Left renal cortex interstitium (tissue), 4 donors: ENCODE results near the gene ZNF215. TPM values are rescaled to one million over a fixed set of nuclear protein-coding genes. Genes with fewer than 3 reads are reported as not detected.
"Not testable (repeated sequence)": the region's sequence is repeated elsewhere in the genome, so short reads cannot be mapped to it uniquely, and the experiment has no call there.

Source experiments
- DNase-seq, 4 donors: peaks; one replicate each; pipeline ENCODE4 v3.0.0-alpha.2; 2013; ENCODE audit warnings: low read depth in 4 of 4, low spot score in 2 of 4, missing footprints in 1 of 4
- polyA plus RNA-seq, 4 donors: library from polyadenylated mRNA; unstranded; fragments of 120-200 nt; gene quantifications; one replicate each; pipeline ENCODE4 v1.2.1, GENCODE V29; 2013; ENCODE audit not compliant: insufficient read length in 4 of 4

ZNF215 gene
- polyA plus RNA-seq, 4 donors, result 2.2 to 4.5 (median 3.6) TPM

DNA sequence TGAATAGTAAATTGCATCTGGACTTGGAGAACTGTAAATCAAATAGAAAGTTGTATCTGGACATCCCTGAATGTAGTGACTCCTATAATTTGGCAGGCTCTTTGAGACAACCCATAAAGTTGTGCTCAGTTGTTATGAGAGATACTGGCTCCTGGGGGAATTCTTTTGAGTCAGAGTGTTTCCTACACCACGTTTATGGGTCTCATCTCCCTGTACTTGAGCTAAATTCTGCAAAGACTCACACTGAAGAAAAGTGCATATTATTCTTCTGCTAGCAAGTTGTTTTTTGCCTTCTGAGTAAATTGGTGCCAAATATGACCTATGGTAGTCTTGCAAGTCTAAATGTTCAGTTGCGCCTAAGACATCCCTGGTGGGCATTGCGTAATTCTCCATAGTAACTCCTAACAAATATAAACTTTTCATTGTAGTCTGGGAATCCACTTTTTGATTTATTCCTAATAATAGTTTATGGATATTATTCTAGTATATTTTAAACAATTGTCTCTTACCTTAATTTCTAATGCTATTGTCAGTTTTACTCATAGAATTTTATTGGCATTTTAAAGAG lies 5.0 kb downstream of the ZNF215 start:
- no peak for DNase-seq

DNA sequence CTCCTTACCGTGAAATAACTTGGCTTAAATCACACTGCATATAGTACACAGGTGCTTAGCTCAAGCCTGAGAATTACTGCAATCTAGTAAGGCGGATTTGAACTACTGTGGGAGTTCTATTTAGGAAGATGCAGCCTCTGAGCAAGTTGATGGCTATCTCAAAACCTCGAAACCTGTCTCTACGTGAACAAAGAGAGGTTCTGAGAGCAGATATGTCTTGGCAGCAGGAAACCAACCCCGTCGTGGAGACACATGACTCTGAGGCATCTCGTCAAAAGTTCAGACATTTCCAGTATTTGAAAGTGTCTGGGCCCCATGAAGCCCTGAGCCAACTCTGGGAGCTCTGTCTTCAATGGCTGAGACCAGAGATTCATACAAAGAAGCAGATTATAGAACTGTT lies 5.9 kb downstream of the ZNF215 start:
- no peak for DNase-seq

DNA sequence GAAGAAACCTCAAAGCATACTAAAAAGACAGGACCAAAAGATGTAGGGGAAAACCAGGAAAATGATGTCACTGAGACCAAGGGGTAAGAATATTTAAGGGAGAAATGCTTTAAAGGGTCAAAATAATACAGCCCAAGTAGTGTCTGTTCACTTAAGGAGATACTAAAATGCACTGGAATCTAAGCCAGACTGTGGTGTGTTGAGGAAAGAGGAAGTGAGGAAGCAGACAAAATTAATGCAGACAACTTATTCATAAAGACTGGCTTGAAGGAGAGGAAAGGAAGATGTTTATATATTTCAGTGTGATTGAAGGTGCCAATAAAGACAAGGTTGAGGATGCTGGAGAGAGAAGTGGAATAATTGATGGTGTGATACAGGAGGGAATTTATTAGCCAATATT lies 15.7 kb downstream of the ZNF215 start:
- no peak for DNase-seq

DNA sequence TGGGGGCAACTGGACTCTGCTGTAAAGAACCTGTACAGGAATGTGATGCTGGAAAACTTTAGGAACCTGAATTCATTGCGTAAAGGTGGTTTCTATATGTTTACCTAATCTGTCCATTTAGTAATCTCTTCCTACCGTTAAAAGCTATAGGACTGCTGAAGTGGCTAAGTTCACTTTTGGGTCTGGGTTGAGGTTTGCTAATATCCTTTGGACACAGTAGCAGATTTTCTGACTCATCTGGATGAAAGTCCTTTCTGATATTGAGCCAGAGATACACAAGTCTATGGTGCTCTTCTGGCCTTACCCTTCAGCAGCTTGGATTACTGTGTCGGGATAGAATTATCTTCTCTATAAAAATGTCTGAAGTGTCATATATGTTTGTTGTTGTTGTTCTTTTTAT lies 16.9 kb downstream of the ZNF215 start:
- no peak for DNase-seq

DNA sequence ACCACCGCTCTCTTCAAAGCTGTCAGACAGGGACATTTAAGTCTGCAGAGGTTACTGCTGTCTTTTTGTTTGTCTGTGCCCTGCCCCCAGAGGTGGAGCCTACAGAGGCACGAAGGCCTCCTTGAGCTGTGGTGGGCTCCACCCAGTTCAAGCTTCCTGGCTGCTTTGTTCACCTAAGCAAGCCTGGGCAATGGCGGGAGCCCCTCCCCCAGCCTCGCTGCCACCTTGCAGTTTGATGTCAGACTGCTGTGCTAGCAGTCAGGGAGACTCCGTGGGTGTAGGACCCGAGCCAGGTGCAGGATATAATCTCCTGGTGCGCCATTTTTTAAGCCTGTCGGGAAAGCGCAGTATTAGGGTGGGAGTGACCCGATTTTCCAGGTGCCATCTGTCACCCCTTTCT lies 28.0 kb downstream of the ZNF215 start:
- not testable (repeated sequence) for DNase-seq

DNA sequence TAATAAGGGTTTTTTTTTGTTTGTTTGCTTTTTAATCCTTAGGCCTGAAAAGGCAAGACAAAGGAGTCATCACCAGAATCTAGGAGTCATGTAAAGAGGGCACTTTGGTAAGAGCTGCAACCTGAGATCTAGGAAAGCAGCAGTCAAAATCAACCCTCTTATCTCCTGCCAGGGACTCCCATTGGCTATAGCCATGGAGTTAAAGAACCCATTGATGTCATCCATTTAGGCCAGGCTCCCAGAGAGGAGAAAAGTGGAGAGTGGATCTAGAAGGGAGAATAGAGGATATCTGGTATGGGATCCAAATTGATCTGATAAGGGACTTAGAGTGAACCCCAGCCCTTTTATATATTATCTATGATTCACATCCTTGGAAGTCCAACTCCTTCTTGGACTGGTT lies 35.9 kb downstream of the ZNF215 start:
- DNase-seq, result no peak

DNA sequence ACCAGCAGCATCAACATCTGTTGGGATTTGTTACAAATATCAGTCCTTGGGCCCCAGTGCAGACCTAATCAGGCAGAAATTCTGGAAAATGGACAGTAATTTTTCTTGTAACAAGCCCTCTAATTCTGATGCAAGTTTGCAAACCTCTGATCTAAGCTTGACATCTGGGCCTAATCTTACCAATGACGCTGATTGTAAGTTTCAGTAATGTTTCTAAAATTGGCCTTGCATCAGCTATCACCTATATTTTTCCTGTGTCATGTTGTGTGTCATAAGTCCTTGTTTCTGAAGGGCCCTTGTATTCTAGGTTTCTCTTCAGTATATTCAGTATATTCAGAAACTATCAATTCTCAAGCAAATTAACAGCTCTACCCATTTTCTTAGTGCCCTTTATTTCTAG lies 36.4 kb downstream of the ZNF215 start:
- no peak for DNase-seq

DNA sequence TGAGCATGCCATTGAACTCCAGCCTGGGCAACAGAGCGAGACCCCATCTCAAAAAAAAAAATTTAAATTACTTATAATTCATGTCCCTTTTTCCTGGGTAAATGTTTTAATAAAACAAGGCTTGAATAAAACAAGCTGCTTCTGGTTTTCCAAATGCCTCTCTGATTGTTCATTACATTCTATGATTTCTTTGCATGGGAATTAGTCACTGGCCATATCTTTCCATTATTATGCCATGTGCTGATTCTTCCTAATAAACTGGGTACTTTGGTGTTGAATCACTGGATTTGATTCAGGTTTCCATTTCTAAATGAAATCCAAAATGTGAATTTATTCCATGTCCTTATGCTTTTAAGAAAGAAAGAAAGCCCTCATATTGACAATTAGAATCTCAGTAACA lies 42.6 kb downstream of the ZNF215 start:
- no peak for DNase-seq

DNA sequence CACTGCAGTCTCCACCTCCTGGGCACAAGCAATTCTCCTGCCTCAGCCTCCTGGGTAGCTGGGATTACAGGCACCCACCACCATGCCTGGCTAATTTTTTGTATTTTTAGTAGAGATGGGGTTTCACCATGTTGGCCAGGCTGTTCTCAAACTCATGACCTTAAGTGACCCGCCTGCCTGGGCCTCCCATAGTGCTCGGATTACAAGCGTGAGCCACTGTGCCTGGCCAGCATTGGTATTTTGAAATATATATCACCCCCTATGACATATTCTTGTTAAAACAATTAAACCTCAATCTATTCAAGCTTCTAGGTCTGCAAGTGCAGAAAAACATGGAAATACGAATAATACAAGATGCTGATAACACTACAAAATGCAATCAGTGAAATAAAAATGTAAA lies 43.6 kb downstream of the ZNF215 start:
- DNase-seq, result not testable (repeated sequence)

DNA sequence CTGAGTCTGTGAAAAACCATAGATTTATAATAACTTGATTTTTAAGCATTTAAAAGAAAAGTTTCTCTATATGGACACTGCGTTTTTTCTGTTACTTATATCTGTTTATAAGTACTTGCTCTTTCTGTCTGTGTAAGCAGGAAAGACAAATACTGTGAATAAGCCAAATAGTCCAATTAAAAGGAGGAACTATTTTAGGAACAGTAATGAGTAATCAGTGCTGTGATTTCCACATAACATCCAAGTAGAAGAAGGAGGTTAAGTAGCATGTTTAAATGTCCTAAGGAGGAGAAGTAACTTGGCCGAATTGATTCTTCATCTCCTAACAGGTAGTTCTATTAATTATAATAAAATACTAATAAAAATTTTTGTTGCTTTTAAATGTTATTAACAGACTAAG lies 53.1 kb downstream of the ZNF215 start:
- DNase-seq, result no peak

DNA sequence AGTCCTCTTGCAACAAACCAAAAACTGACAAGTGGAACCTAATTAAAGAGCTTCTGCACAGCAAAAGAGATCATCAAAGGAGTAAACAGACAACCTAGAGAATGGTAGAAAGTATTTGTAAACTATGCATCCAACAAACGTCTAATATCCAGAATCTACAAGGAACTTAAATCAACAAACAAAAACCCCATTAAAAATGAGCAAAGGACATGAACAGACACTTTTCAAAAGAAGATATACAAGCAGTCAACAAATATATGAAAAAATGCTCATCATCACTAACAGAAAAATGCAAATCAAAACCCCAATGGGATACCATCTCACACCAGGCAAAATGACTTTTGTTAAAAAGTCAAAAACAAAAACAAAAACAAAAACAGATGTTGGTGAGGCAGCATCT lies 60.3 kb downstream of the ZNF215 start:
- DNase-seq, result no peak

DNA sequence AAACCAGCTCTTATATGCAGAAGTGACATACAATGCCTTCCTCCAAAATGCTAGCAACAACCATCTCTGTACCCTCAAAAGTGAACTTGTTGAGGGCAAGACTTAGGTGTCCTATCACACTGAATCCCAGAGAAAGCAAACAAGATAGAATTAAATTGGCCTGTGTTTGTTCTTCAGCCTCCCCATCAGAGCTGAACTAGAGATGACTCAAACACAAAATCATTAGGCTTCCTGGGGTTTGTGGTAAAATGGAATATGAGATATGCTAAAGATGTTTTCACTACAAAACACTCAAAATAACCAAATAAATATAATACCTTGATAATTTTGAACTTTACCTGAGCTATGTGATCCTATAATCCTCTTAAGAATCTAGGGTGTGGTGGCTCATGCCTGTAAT lies 62.3 kb downstream of the ZNF215 start:
- no peak for DNase-seq

DNA sequence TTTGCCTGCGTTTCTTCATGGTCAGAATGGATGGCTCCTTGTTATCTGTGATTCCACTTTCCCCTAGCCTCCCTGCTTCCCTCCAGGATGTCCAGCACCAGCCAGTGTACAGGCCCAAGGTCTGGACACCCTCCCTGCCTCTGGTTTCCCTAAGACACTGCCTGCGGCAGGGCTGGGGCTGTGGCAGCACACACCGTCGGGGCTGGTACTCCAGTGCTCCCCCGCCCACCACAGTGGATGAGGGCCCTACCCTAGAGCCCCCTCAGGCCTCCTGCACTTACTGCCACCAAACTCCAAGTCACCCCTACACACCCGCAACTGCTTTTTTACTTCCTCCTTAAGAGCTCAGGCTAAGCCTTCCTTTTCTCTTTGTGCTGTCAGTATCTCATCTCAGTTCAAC lies 65.0 kb downstream of the ZNF215 start:
- DNase-seq, result no peak

DNA sequence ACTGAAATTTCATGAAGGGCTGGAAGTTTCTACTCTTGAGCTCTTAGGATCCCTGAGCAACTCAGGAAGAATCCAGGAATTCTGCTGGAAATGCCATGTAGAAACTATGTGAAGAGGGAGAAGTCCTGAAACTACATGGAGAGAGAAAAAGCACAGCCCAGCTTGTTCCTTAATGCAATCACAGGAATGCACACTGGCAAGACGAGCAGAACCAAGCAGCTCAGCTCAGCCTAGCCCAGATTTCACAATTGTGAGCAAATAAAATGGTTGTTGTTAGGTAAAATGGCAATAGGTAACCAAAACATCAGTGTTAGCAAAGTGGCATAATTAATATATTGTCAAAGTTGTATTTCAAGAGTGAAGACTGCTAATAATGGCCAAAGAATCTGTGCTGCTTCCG lies 65.8 kb downstream of the ZNF215 start:
- DNase-seq, result no peak

DNA sequence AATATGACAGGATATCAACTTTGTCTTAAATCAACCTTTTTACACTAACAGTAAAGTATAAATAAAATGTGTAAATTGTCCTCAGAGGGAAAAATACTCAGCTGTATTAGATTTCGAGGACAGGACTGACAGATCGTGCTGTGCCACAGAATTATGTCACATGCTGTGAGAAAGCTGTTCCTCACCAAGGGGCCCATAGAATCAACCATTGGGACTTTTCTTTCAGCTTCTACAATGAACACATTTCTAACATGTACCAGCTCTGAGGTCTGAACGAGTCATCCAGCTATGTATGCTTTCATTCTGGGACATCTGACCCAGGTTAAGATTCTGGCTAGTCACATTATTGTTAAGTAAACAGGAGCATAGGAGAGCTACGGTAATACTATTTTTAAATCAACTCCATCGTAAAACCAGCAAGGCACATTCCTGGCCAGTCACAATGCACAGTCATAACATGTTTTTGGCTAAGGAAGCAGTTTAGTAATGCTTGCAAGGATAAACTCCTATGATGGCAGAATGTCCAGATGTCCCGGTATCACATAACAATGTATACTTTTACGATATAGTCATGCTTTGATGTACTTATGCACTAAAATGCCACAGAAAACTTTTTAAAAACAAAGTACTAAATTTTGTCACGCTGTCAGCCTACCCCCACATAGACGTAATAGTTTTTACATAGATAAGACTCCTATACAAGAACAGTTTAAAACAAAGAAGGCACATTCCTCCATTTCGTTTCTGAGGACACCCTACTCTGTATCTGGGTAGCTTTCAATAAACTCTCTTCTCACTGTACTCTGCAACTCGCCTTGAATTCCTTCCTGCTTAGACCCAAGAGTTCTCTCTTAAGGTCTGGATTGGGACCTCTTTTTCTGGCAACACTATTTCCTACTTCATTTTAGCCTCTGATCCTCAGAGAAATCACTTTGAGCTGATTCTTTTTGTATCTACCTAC lies 66.5 kb downstream of the ZNF215 start:
- peak in 1 of 4 donors; percentile 15 for DNase-seq

DNA sequence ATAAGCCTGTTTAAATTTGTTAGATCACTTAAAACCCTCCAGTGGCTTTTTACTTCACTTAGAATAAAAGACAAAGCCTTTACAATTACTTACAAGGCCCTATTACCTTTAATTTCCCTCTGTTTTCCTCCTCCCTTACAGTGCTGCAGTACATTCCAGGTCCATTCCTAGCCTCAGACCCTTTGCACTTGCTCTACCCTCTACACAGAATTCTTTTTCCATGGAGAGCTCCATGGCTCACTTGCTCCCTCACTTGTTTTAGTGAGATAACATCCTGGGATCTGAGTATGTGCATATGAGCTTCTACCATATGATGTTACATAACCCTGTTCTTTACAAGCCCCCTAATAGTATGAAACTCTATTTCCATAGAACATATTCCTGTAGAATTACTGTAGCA lies 69.5 kb downstream of the ZNF215 start:
- no peak for DNase-seq

DNA sequence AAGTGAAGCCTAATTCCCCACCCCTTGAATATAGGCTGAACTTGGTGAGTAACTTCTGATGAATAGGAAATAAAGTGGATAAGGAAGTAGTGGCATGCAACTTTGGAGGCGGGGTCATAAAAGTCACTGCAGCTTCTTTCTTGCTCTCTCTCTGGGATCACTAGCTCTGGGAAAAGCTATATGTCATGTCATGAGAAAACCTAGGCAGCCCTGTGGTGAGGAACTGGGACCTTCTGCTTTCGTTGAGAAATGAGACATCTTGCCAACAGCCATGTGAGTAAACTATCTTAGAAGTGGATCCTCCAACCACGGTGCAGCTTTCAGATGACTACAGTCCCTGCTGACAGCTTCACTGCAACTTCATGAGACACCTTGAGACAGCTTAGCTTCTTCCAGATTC lies 78.3 kb downstream of the ZNF215 start:
- DNase-seq, result no peak

Other genes with a start within 250 kb of the ZNF215 start
- gene MRPL17, start 243.1 kb upstream of the ZNF215 start, polyA plus RNA-seq, result 10 to 100 TPM; 64.7 to 81.0 (median 72.8) TPM
- under 1 TPM in 3 of 4 donors, not detected in 1; 0.04 to 0.13 (median 0.05) TPM for gene OR2AG2, start 154.4 kb upstream of the ZNF215 start, polyA plus RNA-seq
- under 1 TPM in 3 of 4 donors, not detected in 1; 0.04 to 0.16 (median 0.05) TPM for gene OR2AG1, start 143.4 kb upstream of the ZNF215 start, polyA plus RNA-seq
- under 1 TPM in 2 of 4 donors, not detected in 2; 0.03 TPM for gene OR6A2, start 126.7 kb upstream of the ZNF215 start, polyA plus RNA-seq
- gene OR10A5, start 80.7 kb upstream of the ZNF215 start, polyA plus RNA-seq, result not detected
- gene OR10A2, start 63.4 kb upstream of the ZNF215 start, polyA plus RNA-seq, result under 1 TPM in 3 of 4 donors, not detected in 1; 0.03 to 0.09 (median 0.09) TPM
- gene OR10A4, start 49.8 kb upstream of the ZNF215 start, polyA plus RNA-seq, result not detected
- gene OR2D2, start 33.9 kb upstream of the ZNF215 start, polyA plus RNA-seq, result not detected
- not detected for gene OR2D3, start 5.4 kb upstream of the ZNF215 start, polyA plus RNA-seq
- 10 to 100 TPM; 10.3 to 12.9 (median 11.3) TPM for gene ZNF214, start 93.9 kb downstream of the ZNF215 start, polyA plus RNA-seq
- 1 to 10 TPM in 2 of 4 donors, under 1 TPM in 2; 0.43 to 1.1 (median 0.94) TPM for gene NLRP14, start 94.1 kb downstream of the ZNF215 start, polyA plus RNA-seq
- gene RBMXL2, start 162.6 kb downstream of the ZNF215 start, polyA plus RNA-seq, result under 1 TPM; 0.10 to 0.22 (median 0.20) TPM